SK-N-SH (cell line): Measurements from ENCODE around the gene LYRM4.

Experiments
- CTCF ChIP-seq: fragments of 200-600 bp; sonication (generic); IDR thresholded peaks from 2 replicates; pipeline ENCODE4 v1.6.1; 2017; ENCODE audit warnings: antibody characterized with exemption, mild to moderate bottlenecking, moderate library complexity
- EZH2phosphoT487 ChIP-seq: fragments of 200-600 bp; sonication (generic); IDR thresholded peaks from 2 replicates; pipeline ENCODE4 v1.6.1; 2017; ENCODE audit warnings: low read depth, mixed run types, mild to moderate bottlenecking, antibody characterized with exemption, moderate library complexity, borderline replicate concordance
- MAX ChIP-seq: IDR thresholded peaks from 2 replicates; pipeline ENCODE4 v1.4.0; 2012; ENCODE audit warnings: low read depth
- NFIC ChIP-seq: IDR thresholded peaks from 2 replicates; pipeline ENCODE4 v1.4.0; 2012; ENCODE audit warnings: borderline replicate concordance
- PBX3 ChIP-seq: IDR thresholded peaks from 2 replicates; pipeline ENCODE4; 2012
- SIN3A ChIP-seq: IDR thresholded peaks from 2 replicates; pipeline ENCODE4 v1.6.1; 2012; ENCODE audit warnings: low read depth, mild to moderate bottlenecking, low read length, moderate library complexity, borderline replicate concordance
- SMC3 ChIP-seq: IDR thresholded peaks from 2 replicates; pipeline ENCODE4 v1.6.1; 2012; ENCODE audit warnings: low read depth, low read length, improper control_type of control experiment
- TCF12 ChIP-seq: IDR thresholded peaks from 2 replicates; pipeline ENCODE4 v1.4.0; 2012
- TEAD4 ChIP-seq: IDR thresholded peaks from 2 replicates; pipeline ENCODE4 v1.4.0; 2012; ENCODE audit warnings: mild to moderate bottlenecking, borderline replicate concordance; ENCODE audit not compliant: insufficient read depth

GRCh38 chr6:5084360-5084780, 176.4 kb downstream of the LYRM4 start:
- TF ChIP-seq EZH2phosphoT487 (no peak), TEAD4 (no peak), CTCF (no peak), TCF12 (no peak), MAX (no peak), NFIC (no peak), PBX3 (no peak), SIN3A (no peak), SMC3 (no peak)
